Measurements from ENCODE around the gene ODAM. TPM values are rescaled to one million over a fixed set of nuclear protein-coding genes. Genes with fewer than 3 reads are reported as not detected.
"Not testable (repeated sequence)": the region's sequence is repeated elsewhere in the genome, so short reads cannot be mapped to it uniquely, and the experiment has no call there.

Gene ODAM
- polyA plus RNA-seq, 1 experiment = not detected

- TF ChIP-seq CTCF (IDR thresholded peaks at IDR 0.05; ENCODE audit: insufficient read depth, low read depth, low read length) = no peak
- no peak overlapping the region for H3K4me3 ChIP-seq (ENCODE audit: low read depth, low read length)
- POLR2A ChIA-PET = no interaction called here
- no peak for DNase-seq (ENCODE audit: low read depth)
- H3K36me3 ChIP-seq (ENCODE audit: control insufficient read depth, insufficient read depth, low read length) = no peaks in the 10 kb centered on the region
- H3K27me3 ChIP-seq (ENCODE audit: control insufficient read depth, insufficient read depth, low read length) = no peaks in the 10 kb centered on the region
- CTCF ChIA-PET = no interaction called here
Observed at GRCh38 chr4:70192895-70193294, 2.6 kb upstream of the ODAM start.

GRCh38 chr4:70196857-70197256 lies 1.3 kb downstream of the ODAM start:
- POLR2A ChIA-PET = no interaction called here
- no peak overlapping the region for H3K4me3 ChIP-seq (ENCODE audit: low read depth, low read length)
- no peak for TF ChIP-seq CTCF (IDR thresholded peaks at IDR 0.05; ENCODE audit: insufficient read depth, low read depth, low read length)
- H3K27me3 ChIP-seq (ENCODE audit: control insufficient read depth, insufficient read depth, low read length) = no peaks in the 10 kb centered on the region
- no peaks in the 10 kb centered on the region for H3K36me3 ChIP-seq (ENCODE audit: control insufficient read depth, insufficient read depth, low read length)
- no peak for DNase-seq (ENCODE audit: low read depth)
- CTCF ChIA-PET = no interaction called here

GRCh38 chr4:70197842-70198241 lies 2.3 kb downstream of the ODAM start:
- Histone ChIP-seq H3K27me3 (ENCODE audit: control insufficient read depth, insufficient read depth, low read length) (no peaks in the 10 kb centered on the region), H3K36me3 (ENCODE audit: control insufficient read depth, insufficient read depth, low read length) (no peaks in the 10 kb centered on the region), H3K4me3 (ENCODE audit: low read depth, low read length) (no peak overlapping the region)
- no peak for DNase-seq (ENCODE audit: low read depth)
- TF ChIP-seq CTCF (IDR thresholded peaks at IDR 0.05; ENCODE audit: insufficient read depth, low read depth, low read length) = no peak
- ChIA-PET POLR2A (no interaction called here), CTCF (interaction anchor here (1.1 kb wide), 1 partner anchor 13 kb away, joined by 3 read pairs; no protein-coding TSS in a partner anchor)

GRCh38 chr4:70203601-70204000 lies 8.1 kb downstream of the ODAM start:
- DNase-seq (ENCODE audit: low read depth) = no peak
- TF ChIP-seq CTCF (IDR thresholded peaks at IDR 0.05; ENCODE audit: insufficient read depth, low read depth, low read length) = no peak
- Histone ChIP-seq H3K36me3 (ENCODE audit: control insufficient read depth, insufficient read depth, low read length) (no peaks in the 10 kb centered on the region), H3K27me3 (ENCODE audit: control insufficient read depth, insufficient read depth, low read length) (no peaks in the 10 kb centered on the region), H3K4me3 (ENCODE audit: low read depth, low read length) (no peak overlapping the region)
- CTCF ChIA-PET = no interaction called here
- POLR2A ChIA-PET = no interaction called here

GRCh38 chr4:70212752-70213151 lies 17.2 kb downstream of the ODAM start:
- POLR2A ChIA-PET; DNase-seq (ENCODE audit: low read depth); CTCF ChIA-PET; H3K4me3 ChIP-seq (ENCODE audit: low read depth, low read length); H3K27me3 ChIP-seq (ENCODE audit: control insufficient read depth, insufficient read depth, low read length); H3K36me3 ChIP-seq (ENCODE audit: control insufficient read depth, insufficient read depth, low read length): not testable (repeated sequence)

GRCh38 chr4:70216109-70216508 lies 20.6 kb downstream of the ODAM start:
- H3K27me3 ChIP-seq (ENCODE audit: control insufficient read depth, insufficient read depth, low read length); H3K36me3 ChIP-seq (ENCODE audit: control insufficient read depth, insufficient read depth, low read length); H3K4me3 ChIP-seq (ENCODE audit: low read depth, low read length); CTCF ChIA-PET; POLR2A ChIA-PET; DNase-seq (ENCODE audit: low read depth): not testable (repeated sequence)

- POLR2A ChIA-PET; H3K36me3 ChIP-seq (ENCODE audit: control insufficient read depth, insufficient read depth, low read length); H3K27me3 ChIP-seq (ENCODE audit: control insufficient read depth, insufficient read depth, low read length); CTCF ChIA-PET; DNase-seq (ENCODE audit: low read depth); H3K4me3 ChIP-seq (ENCODE audit: low read depth, low read length): not testable (repeated sequence)
Observed at GRCh38 chr4:70216550-70216949, 21.0 kb downstream of the ODAM start.

GRCh38 chr4:70221389-70221788 lies 25.9 kb downstream of the ODAM start:
- H3K4me3 ChIP-seq (ENCODE audit: low read depth, low read length); CTCF ChIA-PET; H3K27me3 ChIP-seq (ENCODE audit: control insufficient read depth, insufficient read depth, low read length); POLR2A ChIA-PET; DNase-seq (ENCODE audit: low read depth); H3K36me3 ChIP-seq (ENCODE audit: control insufficient read depth, insufficient read depth, low read length): not testable (repeated sequence)

- H3K36me3 ChIP-seq (ENCODE audit: control insufficient read depth, insufficient read depth, low read length); H3K4me3 ChIP-seq (ENCODE audit: low read depth, low read length); CTCF ChIA-PET; POLR2A ChIA-PET; H3K27me3 ChIP-seq (ENCODE audit: control insufficient read depth, insufficient read depth, low read length); DNase-seq (ENCODE audit: low read depth): not testable (repeated sequence)
Observed at GRCh38 chr4:70221818-70222217, 26.3 kb downstream of the ODAM start.
